Nephron progenitor cell (in vitro differentiated cells): Measurements from ENCODE around the gene NOP56.

Source experiments
- DNase-seq: peaks from one replicate; pipeline ENCODE4 v3.0.0; 2021
- H3K27ac Mint-ChIP-seq: 2 replicates; pipeline ENCODE4 v1.8.0; 2021; ENCODE audit warnings: mild to moderate bottlenecking, moderate library complexity, mixed read lengths
- H3K27me3 Mint-ChIP-seq: 2 replicates; pipeline ENCODE4 v1.8.0; 2021; ENCODE audit warnings: mild to moderate bottlenecking, low read depth, mixed read lengths; ENCODE audit not compliant: poor library complexity
- H3K36me3 Mint-ChIP-seq: 2 replicates; pipeline ENCODE4 v1.8.0; 2021; ENCODE audit warnings: low read depth, mixed read lengths
- H3K4me1 Mint-ChIP-seq: 2 replicates; pipeline ENCODE4 v1.8.0; 2021; ENCODE audit warnings: mixed read lengths
- H3K4me3 Mint-ChIP-seq: 2 replicates; pipeline ENCODE4 v1.8.0; 2021; ENCODE audit warnings: mild to moderate bottlenecking, moderate library complexity, mixed read lengths
- H3K9me3 Mint-ChIP-seq: 2 replicates; pipeline ENCODE4 v1.8.0; 2021; ENCODE audit warnings: mild to moderate bottlenecking, moderate library complexity, mixed read lengths
- TF ChIP-seq, protein P1 (sequence below): fragments of 200-600 bp; sonication (generic); IDR thresholded peaks from 2 replicates; pipeline ENCODE4 v1.5.0; 2021; ENCODE audit warnings: antibody characterized with exemption

NOP56 gene

DNA sequence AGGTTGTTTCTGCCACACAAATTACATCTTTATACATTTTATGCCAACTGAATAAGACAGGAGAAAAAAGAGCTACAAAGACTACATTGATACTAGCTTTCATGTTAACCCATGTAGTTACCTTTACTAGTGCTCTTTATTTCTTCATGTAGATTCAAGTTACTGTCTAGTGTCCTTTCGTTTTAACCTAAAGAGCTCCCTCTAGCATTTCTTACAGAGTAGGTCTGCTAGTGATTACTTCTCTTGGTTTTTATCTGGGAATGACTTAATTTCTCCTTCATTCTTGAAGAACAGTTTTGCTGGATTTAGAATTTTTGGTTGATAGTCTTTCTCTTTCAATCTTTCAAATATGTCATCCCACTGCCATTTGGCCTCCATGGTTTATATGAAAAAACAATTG is 21.2 kb upstream of the NOP56 start:
- Mint-ChIP-seq H3K27me3 (peaks cover 68% of the 10 kb centered on the region), H3K36me3 (no peaks in the 10 kb centered on the region)

DNA sequence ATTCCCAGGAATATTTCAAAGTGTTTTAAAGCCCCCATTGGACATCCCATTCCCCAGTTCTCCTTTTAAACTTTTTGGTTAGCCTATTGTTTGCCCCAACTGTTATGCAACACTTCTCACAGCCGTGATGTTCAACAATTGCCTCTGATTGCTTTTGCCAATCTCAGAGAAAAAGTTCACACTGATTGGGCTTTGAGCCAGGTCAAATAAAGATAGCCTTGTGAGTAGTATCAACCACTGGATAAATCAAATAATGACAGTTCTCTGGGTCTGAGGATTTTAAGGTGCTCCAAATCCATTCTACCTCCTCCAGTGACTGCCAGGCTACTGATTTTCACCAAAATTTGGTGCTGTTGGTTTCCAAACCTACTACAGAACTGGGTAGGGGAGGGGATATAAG is 19.1 kb upstream of the NOP56 start:
- peaks cover 69% of the 10 kb centered on the region for H3K27me3 Mint-ChIP-seq
- no peak overlapping the region for H3K4me3 Mint-ChIP-seq
- DNase-seq = no peak
- no peaks in the 10 kb centered on the region for H3K4me1 Mint-ChIP-seq
- no peak overlapping the region for H3K27ac Mint-ChIP-seq
- TF ChIP-seq, protein P1, sequence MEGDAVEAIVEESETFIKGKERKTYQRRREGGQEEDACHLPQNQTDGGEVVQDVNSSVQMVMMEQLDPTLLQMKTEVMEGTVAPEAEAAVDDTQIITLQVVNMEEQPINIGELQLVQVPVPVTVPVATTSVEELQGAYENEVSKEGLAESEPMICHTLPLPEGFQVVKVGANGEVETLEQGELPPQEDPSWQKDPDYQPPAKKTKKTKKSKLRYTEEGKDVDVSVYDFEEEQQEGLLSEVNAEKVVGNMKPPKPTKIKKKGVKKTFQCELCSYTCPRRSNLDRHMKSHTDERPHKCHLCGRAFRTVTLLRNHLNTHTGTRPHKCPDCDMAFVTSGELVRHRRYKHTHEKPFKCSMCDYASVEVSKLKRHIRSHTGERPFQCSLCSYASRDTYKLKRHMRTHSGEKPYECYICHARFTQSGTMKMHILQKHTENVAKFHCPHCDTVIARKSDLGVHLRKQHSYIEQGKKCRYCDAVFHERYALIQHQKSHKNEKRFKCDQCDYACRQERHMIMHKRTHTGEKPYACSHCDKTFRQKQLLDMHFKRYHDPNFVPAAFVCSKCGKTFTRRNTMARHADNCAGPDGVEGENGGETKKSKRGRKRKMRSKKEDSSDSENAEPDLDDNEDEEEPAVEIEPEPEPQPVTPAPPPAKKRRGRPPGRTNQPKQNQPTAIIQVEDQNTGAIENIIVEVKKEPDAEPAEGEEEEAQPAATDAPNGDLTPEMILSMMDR = no peak
- no peaks in the 10 kb centered on the region for H3K36me3 Mint-ChIP-seq
- H3K9me3 Mint-ChIP-seq = peaks cover 14% of the 10 kb centered on the region

More for the DNA sequence above, 21.2 kb upstream of the NOP56 start:
- Mint-ChIP-seq H3K27ac (no peak overlapping the region), H3K9me3 (peaks cover 22% of the 10 kb centered on the region), H3K4me3 (no peak overlapping the region), H3K4me1 (no peaks in the 10 kb centered on the region)
- TF ChIP-seq, protein P1 = no peak
- DNase-seq = no peak

DNA sequence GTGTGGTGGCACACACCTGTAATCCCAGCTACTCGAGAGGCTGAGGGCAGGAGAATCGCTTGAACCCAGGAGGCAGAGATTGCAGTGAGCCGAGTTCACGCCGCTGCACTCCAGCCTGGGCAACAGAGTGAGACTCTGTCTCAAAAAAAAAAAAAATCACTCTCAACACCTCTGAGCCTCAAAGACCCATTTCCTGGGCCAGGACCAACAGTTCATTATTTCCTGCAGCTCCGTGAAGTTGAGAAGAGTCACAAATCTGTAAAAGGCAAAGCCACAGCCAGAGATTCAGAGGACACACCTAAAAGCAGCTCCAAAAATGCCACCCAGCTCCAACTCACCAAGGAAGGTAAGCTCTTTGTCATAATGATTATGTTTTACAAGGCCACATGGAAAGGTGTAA is 15.2 kb upstream of the NOP56 start:
- peaks cover 51% of the 10 kb centered on the region for H3K27me3 Mint-ChIP-seq
- no peak overlapping the region for H3K4me3 Mint-ChIP-seq
- H3K36me3 Mint-ChIP-seq = no peaks in the 10 kb centered on the region
- no peak overlapping the region for H3K27ac Mint-ChIP-seq
- TF ChIP-seq, protein P1 = no peak
- H3K4me1 Mint-ChIP-seq = no peaks in the 10 kb centered on the region
- DNase-seq = no peak
- H3K9me3 Mint-ChIP-seq = no peaks in the 10 kb centered on the region

DNA sequence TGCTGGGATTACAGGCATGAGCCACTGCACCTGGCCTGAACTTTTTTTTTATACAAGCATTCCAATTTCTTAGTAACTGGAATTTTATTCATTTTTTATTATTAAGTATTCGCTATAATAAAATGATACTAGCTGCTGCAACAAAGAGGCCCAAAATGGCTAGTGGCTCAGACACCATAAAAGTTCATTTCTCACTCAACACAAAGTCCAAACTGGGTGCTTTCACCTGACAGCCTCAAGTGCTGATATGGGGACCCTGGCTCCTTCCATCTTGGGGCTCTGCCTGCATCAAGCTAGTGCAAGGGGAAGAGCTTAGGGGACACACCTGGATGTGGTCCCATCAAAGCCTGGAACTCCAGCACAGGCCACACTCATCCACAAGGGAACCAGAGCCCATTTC is 12.2 kb upstream of the NOP56 start:
- Mint-ChIP-seq H3K4me1 (no peaks in the 10 kb centered on the region), H3K9me3 (no peaks in the 10 kb centered on the region)

DNA sequence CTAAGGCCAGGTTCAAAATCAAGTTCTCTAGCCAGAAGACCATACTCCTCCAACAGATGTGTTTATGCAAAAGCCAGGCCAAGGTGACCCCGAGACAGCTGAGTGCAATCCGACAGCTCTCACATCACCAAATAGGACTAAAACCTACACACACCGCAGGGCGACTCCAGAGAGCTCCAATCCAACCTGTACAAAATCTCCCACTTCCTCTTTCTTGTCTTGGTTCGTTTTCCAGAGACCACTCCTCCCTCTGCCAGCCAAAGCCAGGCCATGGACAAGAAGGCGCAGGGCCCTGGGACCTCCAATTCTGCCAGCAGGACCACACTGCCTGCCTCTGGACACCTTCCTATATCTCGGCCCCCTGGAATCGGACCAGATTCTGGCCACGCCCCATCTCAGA is 11.5 kb upstream of the NOP56 start:
- Mint-ChIP-seq H3K9me3 (no peaks in the 10 kb centered on the region), H3K27ac (no peak overlapping the region), H3K4me3 (no peak overlapping the region), H3K27me3 (peaks cover 23% of the 10 kb centered on the region), H3K4me1 (no peaks in the 10 kb centered on the region), H3K36me3 (no peaks in the 10 kb centered on the region)
- DNase-seq = no peak
- TF ChIP-seq, protein P1 = no peak

More for the DNA sequence above, 12.2 kb upstream of the NOP56 start:
- DNase-seq = no peak
- TF ChIP-seq, protein P1 = no peak
- Mint-ChIP-seq H3K27me3 (peaks cover 28% of the 10 kb centered on the region), H3K36me3 (no peaks in the 10 kb centered on the region), H3K4me3 (no peak overlapping the region), H3K27ac (no peak overlapping the region)

DNA sequence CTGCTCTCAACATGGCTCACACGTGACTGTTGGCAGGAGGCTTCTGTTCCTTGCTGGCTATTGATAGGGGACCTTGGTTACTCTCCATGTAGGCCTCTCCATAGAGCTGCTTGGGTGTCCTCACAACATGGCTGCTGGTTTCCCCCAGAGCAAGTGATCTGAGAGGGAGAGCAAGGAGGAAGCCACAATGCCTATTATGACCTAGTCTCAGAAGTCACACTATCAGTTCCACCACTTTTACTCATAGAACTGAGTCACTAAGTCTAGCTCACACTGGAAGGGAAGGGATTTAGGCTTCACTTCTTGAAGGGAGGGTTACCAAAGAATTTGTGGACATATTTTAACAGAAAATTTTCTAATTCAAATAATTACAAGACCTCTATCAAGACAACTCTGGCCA is 8.7 kb upstream of the NOP56 start:
- H3K9me3 Mint-ChIP-seq = no peaks in the 10 kb centered on the region
- H3K27ac Mint-ChIP-seq = no peak overlapping the region
- H3K27me3 Mint-ChIP-seq = peaks cover 23% of the 10 kb centered on the region
- TF ChIP-seq, protein P1 = no peak
- no peak for DNase-seq
- no peak overlapping the region for H3K4me3 Mint-ChIP-seq
- H3K4me1 Mint-ChIP-seq = no peaks in the 10 kb centered on the region
- no peaks in the 10 kb centered on the region for H3K36me3 Mint-ChIP-seq
